ENCODE results near the gene ACBD7. TPM values are rescaled to one million over a fixed set of nuclear protein-coding genes. Genes with fewer than 3 reads are reported as not detected.

Gene ACBD7
- total and polyA plus RNA-seq, 9 of the 15 experiments (the other 6 are each of a cell fraction or from before 2014, with no cell fraction given): 0.21 to 3.2 (median 0.84) TPM

GRCh38 chr10:15053061-15053460, 35.5 kb downstream of the ACBD7 start (continued):
- TF ChIP-seq GABPB1 (CRISPR knock-in tag; IDR thresholded peaks at IDR 0.05) (no peak), FUS (optimal IDR thresholded peaks at IDR 0.05; ENCODE audit: low read depth, low read length) (no peak), KLF6 (CRISPR knock-in tag; IDR thresholded peaks at IDR 0.05; ENCODE audit: borderline replicate concordance) (no peak), IRF9 (tag; IDR thresholded peaks at IDR 0.05) (no peak), CHAMP1 (IDR thresholded peaks at IDR 0.05) (no peak)

GRCh38 chr10:15052121-15052520, 36.5 kb downstream of the ACBD7 start:
- ATAC-seq (no peak), FAIRE-seq (no peak), DNase-seq (ENCODE audit: extremely low read depth in 1 of 4, low spot score in 3 of 4) (no peak)
- Histone ChIP-seq H3K36me3 (ENCODE audit: control insufficient read depth, insufficient read depth, low read length) (no peaks in the 10 kb centered on the region), H3K4me3 (no peak overlapping the region), H3K9me3 (replicated peaks; ENCODE audit: control insufficient read depth, insufficient read depth, low read depth, low read length) (no peaks in the 10 kb centered on the region), H3K27me3 (ENCODE audit: control insufficient read depth in 2 of 2, insufficient read depth in 2 of 2, low read length in 2 of 2) (peaks cover 0 to 8% of the 10 kb centered on the region in 2 experiments; a peak in 3 of 5 replicates), H4K20me1 (replicated peaks; ENCODE audit: control insufficient read depth, insufficient read depth, low read length) (no peaks in the 10 kb centered on the region), H3K9me1 (ENCODE audit: control insufficient read depth, insufficient read depth, low read length) (no peaks in the 10 kb centered on the region), H3K4me2 (ENCODE audit: insufficient read depth, low read length) (no peak overlapping the region), H3K79me2 (ENCODE audit: control insufficient read depth, insufficient read depth, low read length) (no peaks in the 10 kb centered on the region), H2AFZ (ENCODE audit: low read depth, low read length) (no peak overlapping the region), H3K4me1 (replicated peaks in 1 of 2; ENCODE audit: control insufficient read depth in 2 of 2, insufficient read depth in 2 of 2, low read length in 2 of 2) (no peaks in the 10 kb centered on the region; a peak in 1 of 5 replicates), H3K27ac (ENCODE audit: extremely low read depth, low read depth, low read length) (no peak overlapping the region), H3K9ac (ENCODE audit: insufficient read depth in 1 of 2, low read depth in 2 of 2, low read length in 2 of 2) (no peak overlapping the region)
- in situ Hi-C loops (cut with MboI): no loop called here
- BruUV-seq (replicated peaks): no TSS peak
- intact Hi-C loops (cut with micrococcal nuclease): no loop called here
- ChIA-PET CTCF (ENCODE audit: low intra/inter-chr PET ratio) (no interaction called here), POLR2A (interaction anchor here (0.7 kb wide), 1 partner anchor 477 kb away, joined by 3 read pairs; no protein-coding TSS in a partner anchor)
- 14% methylated on average over 7 of the region's 7 CpGs for WGBS (ENCODE audit: insufficient coverage, low coverage, missing lambda C conversion rate)
- TF ChIP-seq IRF1 (CRISPR knock-in tag; IDR thresholded peaks at IDR 0.05; ENCODE audit: borderline replicate concordance) (no peak), NFIX (CRISPR knock-in tag; IDR thresholded peaks at IDR 0.05; ENCODE audit: low read depth) (no peak), HDAC8 (tag; IDR thresholded peaks at IDR 0.05) (no peak), ZNF274 (IDR thresholded peaks at IDR 0.05; ENCODE audit: borderline replicate concordance, low read depth, low read length) (no peak), NRF1 (conservative IDR thresholded peaks at IDR 0.05 in 1 of 2, IDR thresholded peaks at IDR 0.05 in 1 of 2) (no peak), ZNF57 (CRISPR knock-in tag; IDR thresholded peaks at IDR 0.05) (no peak), SMC3 (conservative IDR thresholded peaks at IDR 0.05; ENCODE audit: insufficient read depth, low read depth, low read length) (no peak), SRSF3 (IDR thresholded peaks at IDR 0.05; ENCODE audit: insufficient read depth, low read length) (no peak), ZBTB34 (CRISPR knock-in tag; IDR thresholded peaks at IDR 0.05) (no peak), KLF13 (tag; IDR thresholded peaks at IDR 0.05; ENCODE audit: borderline replicate concordance, low read depth) (no peak)
